ENCODE measurements around the gene ZC3H13. TPM values are rescaled to one million over a fixed set of nuclear protein-coding genes. Genes with fewer than 3 reads are reported as not detected.
A peak's percentile ranks its signal among the peaks of the same experiment; 100 is the strongest.

Gene ZC3H13
- total RNA-seq, 1 donor from 2014 or later, result 10.5 TPM

- DNase-seq (ENCODE audit: low read depth), result no peak
- TF ChIP-seq CTCF (IDR thresholded peaks at IDR 0.05; ENCODE audit: insufficient read depth, low read length, severe bottlenecking), result no peak
- no peak overlapping the region for H3K4me3 ChIP-seq (ENCODE audit: low read depth, low read length)
- H3K27me3 ChIP-seq (ENCODE audit: control insufficient read depth, insufficient read depth, low read length), result no peaks in the 10 kb centered on the region
- no peak for FAIRE-seq
- no peaks in the 10 kb centered on the region for H3K36me3 ChIP-seq (ENCODE audit: control insufficient read depth, insufficient read depth, low read length)
These were observed 34.9 kb upstream of the ZC3H13 start for GRCh38 chr13:46087481-46087880.

- H3K4me3 ChIP-seq (ENCODE audit: low read depth, low read length), result no peak overlapping the region
- DNase-seq (ENCODE audit: low read depth) (no peak), FAIRE-seq (no peak)
- no peaks in the 10 kb centered on the region for H3K36me3 ChIP-seq (ENCODE audit: control insufficient read depth, insufficient read depth, low read length)
- no peak for TF ChIP-seq CTCF (IDR thresholded peaks at IDR 0.05; ENCODE audit: insufficient read depth, low read length, severe bottlenecking)
- H3K27me3 ChIP-seq (ENCODE audit: control insufficient read depth, insufficient read depth, low read length), result no peaks in the 10 kb centered on the region
These were observed 34.4 kb upstream of the ZC3H13 start for GRCh38 chr13:46086985-46087384.

- FAIRE-seq (no peak), DNase-seq (ENCODE audit: low read depth) (no peak)
- TF ChIP-seq CTCF (IDR thresholded peaks at IDR 0.05; ENCODE audit: insufficient read depth, low read length, severe bottlenecking), result no peak
- Histone ChIP-seq H3K4me3 (ENCODE audit: low read depth, low read length) (no peak overlapping the region), H3K27me3 (ENCODE audit: control insufficient read depth, insufficient read depth, low read length) (no peaks in the 10 kb centered on the region), H3K36me3 (ENCODE audit: control insufficient read depth, insufficient read depth, low read length) (no peaks in the 10 kb centered on the region)
These were observed 33.9 kb upstream of the ZC3H13 start for GRCh38 chr13:46086421-46086922.

- TF ChIP-seq CTCF (IDR thresholded peaks at IDR 0.05; ENCODE audit: insufficient read depth, low read length, severe bottlenecking), result no peak
- Histone ChIP-seq H3K36me3 (ENCODE audit: control insufficient read depth, insufficient read depth, low read length) (no peaks in the 10 kb centered on the region), H3K27me3 (ENCODE audit: control insufficient read depth, insufficient read depth, low read length) (no peaks in the 10 kb centered on the region), H3K4me3 (ENCODE audit: low read depth, low read length) (no peak overlapping the region)
- DNase-seq (ENCODE audit: low read depth) (no peak), FAIRE-seq (no peak)
These were observed 33.2 kb upstream of the ZC3H13 start for GRCh38 chr13:46085737-46086136.

GRCh38 chr13:46082324-46082723 lies 29.8 kb upstream of the ZC3H13 start:
- H3K4me3 ChIP-seq (ENCODE audit: low read depth, low read length), result no peak overlapping the region
- FAIRE-seq (peak; percentile 62), DNase-seq (ENCODE audit: low read depth) (no peak)
- no peak for TF ChIP-seq CTCF (IDR thresholded peaks at IDR 0.05; ENCODE audit: insufficient read depth, low read length, severe bottlenecking)
- no peaks in the 10 kb centered on the region for H3K27me3 ChIP-seq (ENCODE audit: control insufficient read depth, insufficient read depth, low read length)
- H3K36me3 ChIP-seq (ENCODE audit: control insufficient read depth, insufficient read depth, low read length), result no peaks in the 10 kb centered on the region

- FAIRE-seq (peak; percentile 50), DNase-seq (ENCODE audit: low read depth) (no peak)
- Histone ChIP-seq H3K4me3 (ENCODE audit: low read depth, low read length) (no peak overlapping the region), H3K27me3 (ENCODE audit: control insufficient read depth, insufficient read depth, low read length) (no peaks in the 10 kb centered on the region), H3K36me3 (ENCODE audit: control insufficient read depth, insufficient read depth, low read length) (no peaks in the 10 kb centered on the region)
- no peak for TF ChIP-seq CTCF (IDR thresholded peaks at IDR 0.05; ENCODE audit: insufficient read depth, low read length, severe bottlenecking)
These were observed 27.2 kb upstream of the ZC3H13 start for GRCh38 chr13:46079770-46080169.

Measured in bronchial epithelial cell (primary cell).